ENCODE measurements around the gene SCAF11. TPM values are rescaled to one million over a fixed set of nuclear protein-coding genes. Genes with fewer than 3 reads are reported as not detected.

Gene SCAF11
- polyA plus RNA-seq, 4 donors: 88.9 to 144 (median 113) TPM

DNA sequence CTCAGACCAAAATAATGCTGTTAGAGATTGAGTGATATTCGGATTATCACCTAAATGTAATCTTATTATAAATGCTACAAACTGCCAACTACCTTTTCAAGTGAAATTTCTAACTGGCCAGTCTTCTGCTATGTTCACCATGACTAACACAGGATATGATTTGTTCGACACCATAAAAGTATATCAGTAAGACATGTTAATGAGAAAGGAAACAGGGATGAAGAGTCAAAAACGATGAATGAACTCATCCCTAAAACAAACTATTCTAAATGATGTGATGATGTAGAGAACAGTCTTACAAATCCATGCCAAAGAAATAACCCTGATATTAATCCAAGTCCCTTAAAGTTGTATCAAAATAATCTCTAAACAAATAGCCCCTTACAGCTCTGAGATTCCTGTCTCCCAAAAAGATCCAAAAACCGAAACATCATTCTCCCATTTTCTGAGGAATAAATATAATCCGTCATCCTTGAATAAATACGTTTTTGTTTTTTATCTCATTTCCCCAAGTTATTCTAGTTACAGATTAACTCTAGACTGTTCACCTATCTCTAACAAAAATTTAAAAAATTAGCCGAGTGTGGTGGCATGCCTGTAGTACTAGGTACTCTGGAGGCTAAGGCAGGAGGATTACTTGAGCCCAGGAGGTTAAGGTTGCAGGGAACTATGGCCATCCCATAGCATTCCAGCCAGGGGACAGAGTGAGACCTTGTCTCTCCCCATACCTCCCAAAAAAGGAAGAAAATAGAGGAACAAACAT, 9.1 kb downstream of the SCAF11 start:
- DNase-seq (ENCODE audit: low read depth in 4 of 4, low spot score in 2 of 4): no peak

DNA sequence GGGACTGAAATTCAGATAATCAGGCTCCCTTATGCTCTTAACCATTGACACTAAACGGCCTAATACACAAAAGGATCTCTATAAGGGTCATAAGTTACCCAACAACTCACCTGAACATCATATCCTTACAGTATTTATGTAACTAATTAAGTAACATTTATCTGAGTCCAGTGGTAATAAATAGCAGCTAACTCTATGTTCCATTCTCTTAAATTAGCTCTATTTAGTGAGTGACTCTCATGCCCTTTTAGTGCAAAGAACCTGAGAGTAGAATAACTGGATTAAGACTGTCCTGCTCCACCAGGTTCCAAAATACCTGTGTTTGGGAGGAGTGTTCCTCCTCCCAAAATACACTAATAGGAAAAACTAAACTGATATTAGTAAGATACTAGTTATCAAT, 9.8 kb downstream of the SCAF11 start:
- DNase-seq (ENCODE audit: low read depth in 4 of 4, low spot score in 2 of 4): no peak

DNA sequence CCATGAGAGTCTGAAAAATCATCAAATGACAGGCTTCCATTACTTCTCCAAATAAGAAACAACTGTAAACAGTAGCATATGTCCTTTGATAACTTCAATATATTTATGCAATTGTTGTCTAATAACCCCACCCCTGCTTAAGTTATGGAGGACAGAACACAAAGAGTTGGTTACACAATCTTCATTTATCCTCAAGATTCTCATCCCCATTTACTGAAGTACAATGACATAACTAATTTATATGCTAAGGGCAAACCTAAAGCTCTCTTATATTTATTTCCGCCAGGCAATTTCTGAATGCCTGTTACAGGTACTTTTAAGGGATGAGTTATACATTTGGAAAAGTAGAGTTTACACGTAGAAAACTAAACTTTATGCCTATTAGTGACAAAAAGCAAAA, 12.3 kb downstream of the SCAF11 start:
- DNase-seq (ENCODE audit: low read depth in 4 of 4, low spot score in 2 of 4): no peak

DNA sequence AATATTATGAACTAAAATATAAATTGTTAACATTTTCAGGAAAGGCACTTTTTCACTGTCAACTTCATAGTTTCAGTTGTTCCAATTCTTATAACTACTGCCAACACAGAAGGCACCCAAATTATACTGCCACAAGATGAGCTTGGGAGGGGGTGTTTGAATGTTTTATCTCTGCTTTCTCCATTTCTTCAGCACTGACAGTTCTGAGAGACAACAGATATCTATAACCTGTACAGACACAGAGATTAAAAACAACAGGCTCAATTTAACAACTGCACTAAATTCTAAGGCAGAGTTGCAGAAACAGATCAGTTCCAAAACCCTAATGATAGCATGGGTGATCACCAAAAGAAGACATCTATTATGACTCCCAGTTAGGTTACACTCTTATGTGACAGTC, 12.8 kb downstream of the SCAF11 start:
- DNase-seq (ENCODE audit: low read depth in 4 of 4, low spot score in 2 of 4): no peak

DNA sequence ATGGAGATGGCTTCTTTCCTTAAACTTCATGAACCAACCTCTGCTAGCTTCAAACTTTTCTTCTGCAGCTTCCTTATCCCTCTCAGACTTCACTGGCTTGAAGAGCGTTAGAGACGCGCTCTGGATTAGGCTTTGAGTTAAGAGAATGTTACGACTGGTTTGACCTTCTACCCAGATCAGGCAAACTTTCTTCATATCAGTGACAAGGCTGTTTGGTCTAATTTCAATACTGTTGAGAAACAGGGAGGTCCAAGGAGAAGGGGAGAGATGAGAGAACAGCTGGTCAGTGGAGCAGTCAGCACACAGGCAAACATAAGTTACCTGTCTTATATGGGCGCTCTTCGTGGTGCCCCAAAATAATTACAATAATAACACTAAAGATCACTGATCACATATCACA, 14.9 kb downstream of the SCAF11 start:
- DNase-seq (ENCODE audit: low read depth in 4 of 4, low spot score in 2 of 4): no peak

DNA sequence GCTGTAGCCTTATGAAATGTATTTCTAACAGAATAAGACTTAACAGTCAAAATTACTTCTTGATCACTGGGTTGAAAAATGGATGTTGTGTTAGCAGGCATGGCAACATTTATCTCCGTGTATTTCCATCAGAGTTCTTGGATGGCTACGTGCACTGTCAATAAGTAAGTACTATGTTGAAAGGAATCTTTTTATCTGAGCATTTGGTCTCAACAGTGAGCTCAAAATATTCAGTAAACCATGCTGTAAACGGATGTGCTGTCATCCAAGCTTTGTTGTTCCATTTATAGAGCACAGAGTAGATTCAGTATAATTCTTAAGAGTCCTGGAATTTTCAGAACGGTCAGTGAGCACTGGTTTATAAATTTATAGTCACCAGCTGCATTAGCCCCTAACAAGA, 15.5 kb downstream of the SCAF11 start:
- DNase-seq (ENCODE audit: low read depth in 4 of 4, low spot score in 2 of 4): no peak

DNA sequence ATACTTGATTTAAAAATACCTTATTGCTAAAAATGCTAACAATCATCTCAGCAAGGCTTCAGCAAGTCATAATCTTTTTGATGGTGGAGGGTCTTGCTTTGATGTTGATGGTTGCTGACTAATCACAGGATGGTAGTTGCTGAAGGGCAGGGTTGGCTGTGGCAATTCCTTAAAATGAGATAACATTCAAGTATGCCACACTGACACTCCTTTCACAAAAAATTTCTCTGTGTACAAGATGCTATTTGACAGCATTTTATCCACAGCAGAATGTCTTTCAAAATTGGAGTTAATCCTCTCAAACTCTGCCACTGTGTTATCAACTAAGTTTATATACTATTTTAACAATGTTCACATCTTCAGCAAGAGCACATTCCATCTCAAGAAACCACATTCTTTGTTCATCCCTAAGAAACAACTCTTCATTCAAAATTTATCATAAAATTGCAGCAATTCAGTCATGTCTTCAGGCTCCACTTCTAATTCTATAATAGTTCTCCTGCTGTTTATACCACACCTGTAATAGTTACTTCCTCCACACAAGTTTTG, 16.1 kb downstream of the SCAF11 start:
- no peak for DNase-seq (ENCODE audit: low read depth in 4 of 4, low spot score in 2 of 4)

DNA sequence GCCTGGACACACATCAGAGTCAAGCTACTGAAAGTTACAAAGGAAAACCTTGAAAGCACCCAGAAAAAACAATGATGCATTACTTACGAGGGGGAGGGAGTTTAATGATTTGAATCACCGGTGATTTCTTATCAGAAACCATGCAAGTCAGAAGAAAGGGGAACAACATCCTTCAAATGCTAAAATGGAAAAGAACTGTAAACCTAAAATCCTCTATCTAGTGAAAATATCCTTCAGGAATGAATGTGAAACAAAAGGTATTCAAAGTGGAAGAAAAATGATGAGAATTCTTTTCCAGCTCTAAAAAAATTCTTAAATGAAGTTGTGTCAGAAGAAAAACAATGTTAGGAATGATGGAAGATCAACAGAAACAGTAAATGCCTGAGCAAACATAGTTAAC, 16.8 kb downstream of the SCAF11 start:
- DNase-seq (ENCODE audit: low read depth in 4 of 4, low spot score in 2 of 4): no peak

DNA sequence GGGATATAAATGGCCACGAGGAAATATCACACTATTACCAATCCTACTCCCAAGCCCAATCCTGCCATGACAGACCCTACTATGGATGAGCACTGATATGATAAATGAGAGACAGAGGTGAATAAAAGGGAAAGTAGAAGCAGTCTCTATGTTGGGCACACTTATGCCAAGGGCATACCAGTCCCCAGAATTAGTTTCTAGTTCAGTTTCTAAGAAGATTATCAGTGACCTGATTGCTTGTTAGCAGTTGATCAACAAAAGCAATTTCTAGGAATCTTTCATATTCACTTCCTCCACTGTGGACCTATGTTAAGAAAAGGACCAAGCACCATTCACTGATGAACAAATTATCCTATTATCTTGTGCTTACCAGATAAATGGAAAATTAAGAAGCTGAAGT, 20.0 kb downstream of the SCAF11 start:
- DNase-seq (ENCODE audit: low read depth in 4 of 4, low spot score in 2 of 4): no peak

DNA sequence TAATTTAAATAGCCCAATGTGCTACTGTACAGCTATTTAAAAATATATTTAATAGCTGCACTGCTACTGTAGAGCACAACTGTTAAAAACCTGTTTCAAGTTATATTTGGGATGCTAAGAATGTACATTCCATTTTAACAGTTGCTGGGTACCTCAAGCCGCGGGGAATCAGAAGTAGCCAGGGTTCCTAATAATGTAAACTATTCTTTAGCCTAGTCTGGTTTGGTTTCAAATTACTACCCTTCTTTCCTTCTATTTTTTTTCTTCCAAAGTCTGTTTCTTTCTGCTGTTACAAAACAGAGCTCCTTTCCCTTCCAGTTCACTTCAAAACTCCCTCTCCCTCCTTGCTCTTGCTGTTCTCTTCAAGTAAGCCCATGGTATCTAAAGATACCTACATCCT, 21.3 kb downstream of the SCAF11 start:
- DNase-seq (ENCODE audit: low read depth in 4 of 4, low spot score in 2 of 4): no peak

DNA sequence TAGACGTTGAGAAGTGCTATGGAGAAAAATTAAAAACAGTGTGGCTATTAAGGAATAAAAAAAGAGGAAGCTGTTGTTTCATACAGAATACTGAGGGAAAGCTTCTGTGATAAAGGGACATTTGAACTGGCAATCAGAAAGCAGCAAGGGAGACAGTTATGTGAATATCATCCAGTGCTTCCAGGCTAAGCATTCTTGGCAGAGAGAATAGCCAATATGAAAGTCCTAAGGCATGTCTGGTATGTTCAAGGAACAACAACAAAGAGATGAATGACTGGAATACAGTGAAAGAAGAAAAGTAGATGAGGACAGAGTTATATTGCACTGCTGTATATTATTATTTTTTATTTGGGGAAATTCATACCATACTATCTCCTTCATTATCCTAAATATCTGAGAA, 23.9 kb downstream of the SCAF11 start:
- DNase-seq (ENCODE audit: low read depth in 4 of 4, low spot score in 2 of 4): no peak

DNA sequence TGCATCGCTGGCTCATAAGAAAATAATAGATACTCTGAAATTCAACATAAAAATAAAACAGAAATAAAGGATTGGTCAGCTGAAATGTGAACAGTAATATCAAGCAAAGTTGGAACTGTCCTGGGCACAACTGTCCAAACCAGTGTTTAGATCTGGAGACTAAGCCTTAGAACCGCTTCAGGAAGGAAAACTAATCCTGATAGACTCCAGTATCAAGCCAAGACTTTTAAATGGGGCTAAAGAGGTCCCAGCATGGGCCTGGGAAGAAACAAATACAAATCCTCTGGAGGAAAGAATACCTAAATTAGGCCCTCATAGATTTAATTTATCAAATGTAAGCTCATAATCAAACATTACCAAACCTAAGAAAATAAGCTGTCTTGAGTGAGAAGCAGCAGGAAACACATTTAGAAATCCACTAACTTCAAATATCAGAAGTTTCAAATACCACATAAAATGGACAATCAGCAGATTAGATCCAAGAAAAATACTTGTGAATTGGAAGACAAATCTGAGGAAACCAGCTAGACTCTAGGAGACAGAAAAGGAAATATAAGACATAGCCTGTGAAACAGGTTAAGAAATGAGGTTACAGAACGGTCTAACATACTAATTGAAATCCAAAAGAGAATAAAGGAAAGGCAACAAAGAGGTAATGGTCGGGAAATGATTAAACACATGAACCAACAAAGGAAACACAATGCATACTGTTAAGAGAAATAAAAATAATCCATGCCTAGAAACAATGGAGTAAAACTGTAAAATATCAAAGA, 27.6 kb downstream of the SCAF11 start:
- DNase-seq (ENCODE audit: low read depth in 4 of 4, low spot score in 2 of 4): no peak

DNA sequence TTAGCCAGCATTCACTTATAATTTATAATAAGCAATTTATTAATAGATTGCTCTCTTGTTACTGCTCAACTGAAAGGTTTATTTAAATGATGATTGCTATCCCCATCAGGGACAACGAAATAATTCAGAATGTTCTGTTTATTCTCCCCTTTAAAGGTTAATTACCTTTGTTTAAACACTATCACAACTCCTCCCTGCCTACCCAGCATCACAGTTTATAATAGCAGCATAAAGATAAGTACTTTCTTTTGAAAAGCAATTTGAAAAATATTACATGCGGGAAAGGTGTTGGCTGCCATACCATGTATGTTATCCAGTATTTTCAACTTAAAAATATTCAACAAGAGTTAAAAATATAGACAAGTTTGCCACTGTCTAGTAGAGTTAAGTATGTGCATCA, 30.6 kb downstream of the SCAF11 start:
- DNase-seq (ENCODE audit: low read depth in 4 of 4, low spot score in 2 of 4): no peak

DNA sequence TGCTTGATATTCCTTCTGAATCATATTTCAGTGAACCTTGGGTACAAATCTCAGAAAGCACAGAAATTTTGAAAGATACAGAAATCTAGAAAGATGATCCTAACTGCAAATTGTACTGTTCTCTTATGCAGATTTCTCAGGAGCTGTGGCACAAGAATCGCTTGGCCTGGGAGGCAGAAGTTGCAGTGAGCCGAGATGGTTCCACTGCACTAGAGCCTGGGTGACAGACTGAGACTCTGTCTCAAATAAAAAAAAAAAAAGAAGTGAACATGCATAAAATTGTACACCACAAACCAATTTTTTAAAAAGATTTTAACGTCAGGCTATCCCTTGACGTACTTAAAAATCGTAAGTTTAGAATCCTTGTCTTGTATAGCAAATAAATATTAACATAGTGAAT, 31.3 kb downstream of the SCAF11 start:
- no peak for DNase-seq (ENCODE audit: low read depth in 4 of 4, low spot score in 2 of 4)

DNA sequence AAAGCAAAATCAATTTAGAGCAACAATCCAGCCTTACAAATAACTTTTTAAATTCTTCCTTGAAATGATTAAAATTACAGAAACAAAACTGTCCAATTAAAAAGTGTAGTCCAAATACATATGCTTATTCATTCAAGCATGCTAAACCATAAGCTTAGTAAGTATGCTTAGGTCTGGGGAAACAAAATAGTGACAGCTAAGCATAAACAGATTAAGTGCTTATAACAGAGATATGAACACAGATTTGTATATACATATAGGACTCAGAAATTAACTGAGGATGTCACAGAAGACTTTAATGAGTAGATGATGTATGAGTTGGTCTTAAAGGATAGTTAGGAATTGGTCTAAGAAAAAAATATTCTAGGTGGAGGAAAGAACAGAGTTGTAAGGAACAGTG, 41.8 kb downstream of the SCAF11 start:
- DNase-seq (ENCODE audit: low read depth in 4 of 4, low spot score in 2 of 4): no peak

DNA sequence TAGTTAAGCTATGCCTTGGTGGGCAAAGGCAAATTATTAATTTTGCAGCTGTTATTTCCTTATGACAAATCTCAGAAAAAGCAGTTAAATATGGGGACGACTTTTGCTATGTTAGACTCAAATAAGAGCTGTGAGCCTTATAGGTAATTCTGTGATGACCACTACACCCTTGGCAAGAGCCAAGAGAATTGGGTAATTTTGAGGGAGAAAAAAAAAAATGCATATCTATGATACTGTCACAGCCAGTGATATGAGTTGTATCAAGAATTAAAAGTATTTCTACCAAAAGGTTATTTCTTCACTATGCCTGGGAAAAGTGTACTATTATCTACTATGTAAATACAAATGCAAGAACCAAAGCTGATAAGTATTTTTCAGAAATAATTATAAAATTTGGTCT, 43.9 kb downstream of the SCAF11 start:
- no peak for DNase-seq (ENCODE audit: low read depth in 4 of 4, low spot score in 2 of 4)

DNA sequence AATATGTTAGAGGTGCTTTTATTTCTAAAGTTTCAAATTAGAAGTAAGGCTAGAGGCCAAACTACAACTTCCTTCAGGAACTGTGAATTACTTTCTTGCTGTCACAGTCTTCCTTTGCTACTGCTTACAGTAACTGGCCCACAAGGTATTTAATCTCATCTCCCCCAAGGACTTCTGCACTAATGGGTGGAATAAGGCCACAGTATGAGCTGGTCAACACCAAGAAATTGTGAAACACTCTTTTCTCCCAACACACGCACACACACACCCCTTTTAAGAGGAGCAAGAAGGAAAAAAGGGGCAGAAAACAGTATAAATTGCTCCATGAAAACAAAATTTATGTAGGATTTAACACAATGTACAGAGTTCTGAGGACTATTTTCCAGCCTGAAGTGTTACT, 45.6 kb downstream of the SCAF11 start:
- no peak for DNase-seq (ENCODE audit: low read depth in 4 of 4, low spot score in 2 of 4)

DNA sequence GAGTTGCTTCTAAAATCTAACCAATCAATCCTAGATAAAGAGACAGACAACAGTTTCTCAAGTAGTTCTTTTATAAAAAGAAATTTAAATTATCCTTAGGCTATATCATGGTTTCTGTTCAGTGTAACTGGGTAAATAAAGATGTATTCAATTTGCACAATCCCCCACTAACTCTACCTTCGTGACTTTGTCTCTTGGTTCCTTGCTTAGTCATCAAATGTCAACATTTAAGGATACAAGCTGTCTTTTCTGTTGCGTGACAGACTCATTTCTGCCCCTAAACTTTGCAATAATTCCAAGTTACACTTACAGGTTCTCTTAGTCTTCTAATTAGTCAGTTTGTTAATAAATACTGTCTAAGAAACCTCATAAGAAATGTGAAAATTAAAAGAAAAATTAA, 50.6 kb downstream of the SCAF11 start:
- no peak for DNase-seq (ENCODE audit: low read depth in 4 of 4, low spot score in 2 of 4)

DNA sequence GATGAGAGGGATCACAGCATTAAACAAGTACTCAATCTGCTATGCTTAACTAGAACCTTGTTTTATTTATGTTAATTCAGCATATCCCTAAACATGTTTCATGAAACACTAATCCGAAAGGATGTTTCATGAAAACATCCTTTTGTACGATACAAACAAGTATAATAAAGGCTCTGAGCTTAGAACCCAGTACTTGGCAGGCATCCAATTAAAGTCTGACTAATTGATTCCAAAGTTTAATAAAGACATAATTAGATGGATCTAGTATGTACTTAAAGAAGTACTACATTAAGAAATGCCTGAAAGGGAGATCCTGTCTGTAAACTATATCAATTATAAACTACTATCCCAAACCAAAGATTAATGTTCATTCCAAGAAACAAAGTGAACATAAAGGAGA, 51.8 kb downstream of the SCAF11 start:
- no peak for DNase-seq (ENCODE audit: low read depth in 4 of 4, low spot score in 2 of 4)

DNA sequence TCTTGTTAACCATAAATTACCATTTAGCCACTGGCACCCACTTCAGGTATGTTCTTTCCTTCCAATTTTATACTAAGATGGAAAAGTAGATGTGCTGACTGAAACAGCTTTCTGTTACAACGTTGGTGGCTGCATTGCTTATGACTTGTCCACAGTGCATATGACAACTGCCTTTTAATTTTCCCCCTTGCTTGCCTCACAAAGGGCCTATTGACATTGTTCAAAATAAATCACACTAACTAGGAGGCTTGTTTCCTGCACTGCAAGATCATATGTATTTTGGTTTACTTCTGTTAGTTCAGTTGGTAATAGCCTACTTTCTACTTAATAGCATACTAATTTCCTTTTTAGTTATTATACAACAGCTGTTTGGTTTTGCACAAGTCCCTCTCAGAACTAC, 55.4 kb downstream of the SCAF11 start:
- DNase-seq (ENCODE audit: low read depth in 4 of 4, low spot score in 2 of 4): no peak

DNA sequence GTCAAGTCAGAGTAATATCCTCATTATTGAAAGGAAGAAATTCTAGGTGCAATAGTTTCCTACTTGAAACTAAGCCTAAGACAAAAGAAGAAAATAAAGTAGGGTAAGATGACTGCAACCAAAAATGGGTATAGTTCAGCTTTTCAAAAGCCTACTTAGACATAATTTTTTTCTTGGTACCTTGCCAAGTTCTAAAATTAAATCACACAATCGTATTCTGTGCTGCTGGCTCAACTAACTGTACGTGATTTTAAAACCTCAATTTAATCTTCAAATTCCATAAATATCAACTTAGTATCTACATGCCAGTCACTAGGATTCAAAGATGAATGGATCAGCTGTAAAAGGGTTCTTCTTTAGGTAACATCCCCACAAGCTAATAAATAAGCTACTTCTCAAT, 56.9 kb downstream of the SCAF11 start:
- DNase-seq (ENCODE audit: low read depth in 4 of 4, low spot score in 2 of 4): no peak

DNA sequence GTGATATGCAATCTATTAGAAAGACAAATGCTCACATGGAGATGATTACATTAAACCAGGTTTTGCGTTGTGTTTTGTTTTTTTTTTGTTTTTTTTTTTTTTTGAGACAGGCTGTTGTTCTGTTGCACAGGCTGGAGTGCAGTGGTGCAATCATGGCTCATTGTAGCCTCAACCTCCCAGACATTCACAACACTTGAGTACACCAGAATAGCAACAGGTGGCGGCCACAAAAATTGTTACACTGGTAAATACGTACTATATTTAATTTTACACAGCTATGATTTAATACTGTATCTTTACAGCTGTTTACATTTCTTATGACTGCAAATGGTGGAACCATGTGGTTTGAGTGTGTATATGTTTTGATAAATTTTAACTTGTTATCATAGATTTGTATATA, 60.0 kb downstream of the SCAF11 start:
- DNase-seq (ENCODE audit: low read depth in 4 of 4, low spot score in 2 of 4): no peak
